ENCODE data around the gene FABP6.

Gene FABP6

DNA sequence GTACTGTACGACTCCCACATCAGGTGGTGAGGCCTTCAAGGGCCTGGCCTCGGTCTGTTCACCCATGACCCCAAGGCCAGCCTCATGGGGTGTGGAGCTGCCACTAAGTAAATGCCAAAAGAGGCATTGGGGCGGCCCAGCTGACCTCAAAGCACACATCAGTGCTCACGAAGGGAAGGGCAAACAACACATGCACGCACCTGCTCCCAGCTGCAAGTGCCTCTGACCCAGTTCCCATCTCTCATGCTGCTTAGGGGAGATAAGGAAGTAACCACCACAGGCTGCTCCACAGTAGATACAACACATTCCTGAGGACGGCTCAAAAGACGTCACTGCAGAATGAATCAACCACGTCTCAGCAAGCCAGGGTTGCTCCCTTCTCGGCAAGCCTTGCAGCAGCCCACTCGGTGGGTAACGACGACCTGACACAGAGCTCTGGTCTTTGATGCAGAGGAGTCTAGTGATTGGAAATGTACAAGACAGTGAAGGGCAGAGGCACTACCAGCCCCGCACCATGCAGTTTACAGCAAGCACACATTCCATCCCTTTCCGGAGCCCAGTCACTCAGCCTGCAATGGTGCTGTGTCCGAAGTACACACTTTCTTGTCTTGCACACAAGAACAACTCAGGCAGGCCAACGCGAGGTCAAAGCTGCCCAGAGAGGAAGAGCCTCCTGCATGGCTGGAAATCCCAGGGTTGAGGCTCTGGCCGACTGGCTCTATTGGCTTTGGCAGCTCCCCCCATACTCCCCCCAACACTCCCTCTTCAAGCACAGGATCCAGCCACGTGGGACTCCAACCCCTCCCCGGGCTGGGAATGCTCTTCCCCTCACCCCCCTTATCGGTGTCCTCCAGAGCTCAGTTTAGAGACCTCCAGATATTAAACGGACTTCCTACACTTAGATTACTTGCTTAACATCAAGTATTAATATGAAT, 31.8 kb downstream of the FABP6 start:
- TF ChIP-seq, protein P1, sequence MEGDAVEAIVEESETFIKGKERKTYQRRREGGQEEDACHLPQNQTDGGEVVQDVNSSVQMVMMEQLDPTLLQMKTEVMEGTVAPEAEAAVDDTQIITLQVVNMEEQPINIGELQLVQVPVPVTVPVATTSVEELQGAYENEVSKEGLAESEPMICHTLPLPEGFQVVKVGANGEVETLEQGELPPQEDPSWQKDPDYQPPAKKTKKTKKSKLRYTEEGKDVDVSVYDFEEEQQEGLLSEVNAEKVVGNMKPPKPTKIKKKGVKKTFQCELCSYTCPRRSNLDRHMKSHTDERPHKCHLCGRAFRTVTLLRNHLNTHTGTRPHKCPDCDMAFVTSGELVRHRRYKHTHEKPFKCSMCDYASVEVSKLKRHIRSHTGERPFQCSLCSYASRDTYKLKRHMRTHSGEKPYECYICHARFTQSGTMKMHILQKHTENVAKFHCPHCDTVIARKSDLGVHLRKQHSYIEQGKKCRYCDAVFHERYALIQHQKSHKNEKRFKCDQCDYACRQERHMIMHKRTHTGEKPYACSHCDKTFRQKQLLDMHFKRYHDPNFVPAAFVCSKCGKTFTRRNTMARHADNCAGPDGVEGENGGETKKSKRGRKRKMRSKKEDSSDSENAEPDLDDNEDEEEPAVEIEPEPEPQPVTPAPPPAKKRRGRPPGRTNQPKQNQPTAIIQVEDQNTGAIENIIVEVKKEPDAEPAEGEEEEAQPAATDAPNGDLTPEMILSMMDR (IDR thresholded peaks at IDR 0.05) = no peak
- no peak overlapping the region for H3K27ac ChIP-seq
- no peak for DNase-seq (ENCODE audit: low spot score)
- no peak overlapping the region for H3K4me3 ChIP-seq

DNA sequence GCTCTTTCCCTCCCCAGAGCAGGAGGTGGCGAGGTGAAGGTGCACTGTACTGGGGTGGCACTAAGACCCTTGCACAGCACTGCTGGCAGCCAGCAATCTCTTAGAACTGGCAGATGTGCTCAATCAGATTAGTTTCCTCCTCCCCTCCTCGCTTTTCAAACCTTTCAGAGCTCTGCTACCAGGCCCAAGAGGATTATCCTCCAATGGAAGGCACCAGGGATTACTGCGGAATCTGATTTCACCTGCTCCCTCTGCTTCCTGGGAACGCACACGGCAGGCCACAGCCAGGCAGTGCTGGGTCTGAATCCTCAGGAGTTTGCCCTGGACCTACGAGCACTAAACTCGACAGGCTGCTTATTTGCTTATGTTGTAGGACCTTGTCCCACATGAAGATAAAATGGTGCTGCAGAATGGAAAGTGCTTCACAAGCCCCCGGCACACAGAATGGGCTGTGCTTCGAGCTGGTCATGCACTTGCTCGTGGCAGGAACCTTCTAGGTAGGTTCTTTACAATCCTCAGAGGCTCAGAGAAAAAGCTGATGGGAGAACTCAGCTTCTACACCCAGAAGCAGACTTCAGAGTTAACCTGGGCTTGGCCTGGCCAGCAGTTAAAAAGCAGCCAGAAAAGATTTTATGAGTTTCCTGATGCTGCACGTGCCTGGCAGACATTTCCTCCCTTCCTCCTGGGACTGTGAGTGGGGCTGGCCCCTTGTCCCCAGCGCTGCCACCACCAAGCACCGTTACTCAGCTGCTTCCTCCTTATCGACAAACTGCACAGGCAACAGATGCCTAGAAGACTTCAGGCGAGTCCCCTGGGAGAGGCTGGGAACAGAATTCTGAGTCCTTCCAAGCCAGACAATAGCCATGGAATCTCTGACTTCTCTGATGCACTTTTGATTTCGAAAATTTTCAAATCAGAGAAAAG, 33.1 kb downstream of the FABP6 start:
- TF ChIP-seq, protein P1 (IDR thresholded peaks at IDR 0.05) = no peak
- Histone ChIP-seq H3K27ac (no peak overlapping the region), H3K4me3 (no peak overlapping the region)
- no peak for DNase-seq (ENCODE audit: low spot score)

DNA sequence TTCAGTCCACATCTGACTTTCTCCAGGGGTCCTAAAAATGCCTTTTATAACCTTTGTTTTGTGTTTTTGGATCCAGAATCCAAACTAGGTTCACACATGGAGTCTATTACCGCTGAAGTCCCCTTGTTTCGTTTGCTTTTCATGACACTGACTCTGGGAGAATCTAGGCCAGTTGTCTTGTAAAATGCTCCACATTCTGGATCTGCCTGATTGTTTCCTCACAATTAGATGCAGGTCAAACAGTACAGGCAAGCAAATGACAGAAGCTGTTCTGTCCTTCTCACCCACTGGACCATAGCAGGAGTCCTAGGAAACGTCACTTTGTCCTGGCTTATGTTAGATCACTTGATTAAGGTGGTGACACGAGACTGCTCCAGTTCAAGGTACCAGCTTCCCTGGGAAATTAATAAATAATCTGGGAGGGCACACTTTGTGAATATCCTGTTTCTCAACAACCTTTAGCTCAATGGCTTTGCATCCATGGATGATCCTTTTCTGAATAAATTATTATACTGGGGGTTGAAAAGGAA, 34.1 kb downstream of the FABP6 start:
- Histone ChIP-seq H3K27ac (no peak overlapping the region), H3K4me3 (no peak overlapping the region)
- TF ChIP-seq, protein P1 (IDR thresholded peaks at IDR 0.05) = no peak
- no peak for DNase-seq (ENCODE audit: low spot score)

DNA sequence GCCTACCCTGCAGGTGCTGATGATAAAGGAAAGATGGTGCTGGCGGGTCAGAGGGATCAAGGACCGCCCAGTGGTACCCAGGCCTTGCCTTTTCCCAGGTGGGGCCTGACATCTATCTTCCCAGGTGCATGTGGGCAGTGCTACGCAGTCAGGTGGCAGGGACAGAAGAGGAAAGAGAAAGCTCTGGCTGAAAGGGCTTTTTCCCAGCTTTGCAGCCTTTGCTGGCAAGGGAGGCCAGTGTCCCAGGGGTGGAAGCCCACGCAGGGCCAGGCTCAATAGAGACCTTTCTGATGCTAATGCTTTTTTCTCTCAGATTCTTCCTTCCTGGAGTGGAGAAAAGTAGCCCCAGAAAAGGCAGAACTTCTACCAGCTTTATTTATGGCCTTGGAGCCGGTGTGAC, 36.7 kb downstream of the FABP6 start:
- H3K4me3 ChIP-seq = no peak overlapping the region
- DNase-seq (ENCODE audit: low spot score) = no peak
- TF ChIP-seq, protein P1 (IDR thresholded peaks at IDR 0.05) = no peak
- no peak overlapping the region for H3K27ac ChIP-seq

DNA sequence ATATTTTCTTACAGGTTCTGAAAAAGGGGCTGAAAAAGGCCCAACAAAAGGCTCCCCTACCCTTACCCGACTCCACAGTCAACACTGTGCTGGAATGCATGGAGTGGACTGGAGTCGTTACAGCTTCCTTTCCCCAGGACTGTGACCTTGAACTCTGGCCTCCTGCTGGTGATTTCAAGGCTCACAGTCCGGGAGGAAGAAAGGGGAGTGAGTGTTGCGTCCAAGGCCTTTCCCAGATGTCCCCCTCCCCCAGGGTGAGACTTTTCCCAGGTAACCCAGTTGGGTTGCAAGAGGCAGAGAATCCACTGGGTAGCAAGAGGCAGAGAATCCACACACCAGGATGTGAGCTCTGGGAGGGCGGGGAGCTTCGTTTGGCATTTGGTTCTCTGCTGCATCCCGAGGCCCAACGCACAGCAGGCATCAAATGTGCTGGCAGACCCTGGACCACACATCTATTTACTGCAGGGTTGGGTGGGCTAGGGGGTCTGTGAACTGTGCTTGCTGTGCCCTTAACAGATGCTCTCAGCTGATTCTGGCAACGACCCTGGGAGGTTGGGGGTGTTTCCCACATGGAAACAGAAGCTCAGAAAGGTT, 37.5 kb downstream of the FABP6 start:
- Histone ChIP-seq H3K27ac (no peak overlapping the region), H3K4me3 (no peak overlapping the region)
- no peak for DNase-seq (ENCODE audit: low spot score)
- TF ChIP-seq, protein P1 (IDR thresholded peaks at IDR 0.05) = no peak

DNA sequence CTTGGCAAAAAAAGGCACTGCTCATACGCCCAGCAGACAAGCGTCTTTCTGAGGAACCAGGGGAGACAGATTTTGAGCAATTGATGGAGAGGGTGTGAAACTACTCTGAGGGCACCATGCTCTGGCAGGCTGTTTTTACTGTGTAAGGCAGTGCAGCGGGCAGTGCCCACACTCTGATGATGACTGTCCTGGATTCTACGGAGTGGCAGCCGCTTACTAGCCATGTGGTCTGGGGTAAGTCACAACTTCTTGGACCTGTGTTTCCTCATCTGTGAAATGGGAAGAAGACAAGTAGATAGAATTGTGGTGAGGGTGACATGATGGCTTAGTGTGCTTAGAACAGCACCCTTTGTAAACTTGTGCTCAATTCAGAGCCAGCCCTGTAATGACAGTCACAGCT, 38.8 kb downstream of the FABP6 start:
- Histone ChIP-seq H3K4me3 (no peak overlapping the region), H3K27ac (no peak overlapping the region)
- no peak for DNase-seq (ENCODE audit: low spot score)
- TF ChIP-seq, protein P1 (IDR thresholded peaks at IDR 0.05) = no peak
